GM19023 (cell line): ENCODE data around the gene GLIPR1.
A peak's percentile ranks its signal among the peaks of the same experiment; 100 is the strongest.
"Not testable (repeated sequence)": the region's sequence is repeated elsewhere in the genome, so short reads cannot be mapped to it uniquely, and the experiment has no call there.

ENCODE experiments used
- ATAC-seq: cut with Tn5 transposase; IDR thresholded peaks from one replicate; pipeline ENCODE4 v1.9.1; 2021; ENCODE audit warnings: mild to moderate bottlenecking, moderate library complexity; ENCODE audit not compliant: unreplicated experiment

Gene GLIPR1

DNA sequence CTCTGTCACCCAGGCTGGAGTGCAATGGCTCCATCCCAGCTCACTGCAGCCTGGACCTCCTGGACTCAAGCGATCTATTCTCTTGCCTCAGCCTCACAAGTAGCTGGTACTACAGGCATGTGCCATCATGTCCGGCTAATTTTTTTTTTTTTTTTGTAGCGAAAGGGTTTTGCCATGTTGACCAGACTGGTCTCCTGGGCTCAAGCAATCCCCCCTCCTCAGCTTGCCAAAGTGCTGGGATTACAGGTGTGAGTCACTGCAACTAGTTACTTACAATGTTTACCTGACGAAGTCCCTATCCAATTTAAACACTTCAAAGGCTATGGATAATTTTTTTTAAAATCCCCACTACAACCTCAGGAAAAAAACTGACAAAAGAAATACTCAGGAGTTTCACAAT is 29.1 kb downstream of the GLIPR1 start:
- ATAC-seq, result no peak

DNA sequence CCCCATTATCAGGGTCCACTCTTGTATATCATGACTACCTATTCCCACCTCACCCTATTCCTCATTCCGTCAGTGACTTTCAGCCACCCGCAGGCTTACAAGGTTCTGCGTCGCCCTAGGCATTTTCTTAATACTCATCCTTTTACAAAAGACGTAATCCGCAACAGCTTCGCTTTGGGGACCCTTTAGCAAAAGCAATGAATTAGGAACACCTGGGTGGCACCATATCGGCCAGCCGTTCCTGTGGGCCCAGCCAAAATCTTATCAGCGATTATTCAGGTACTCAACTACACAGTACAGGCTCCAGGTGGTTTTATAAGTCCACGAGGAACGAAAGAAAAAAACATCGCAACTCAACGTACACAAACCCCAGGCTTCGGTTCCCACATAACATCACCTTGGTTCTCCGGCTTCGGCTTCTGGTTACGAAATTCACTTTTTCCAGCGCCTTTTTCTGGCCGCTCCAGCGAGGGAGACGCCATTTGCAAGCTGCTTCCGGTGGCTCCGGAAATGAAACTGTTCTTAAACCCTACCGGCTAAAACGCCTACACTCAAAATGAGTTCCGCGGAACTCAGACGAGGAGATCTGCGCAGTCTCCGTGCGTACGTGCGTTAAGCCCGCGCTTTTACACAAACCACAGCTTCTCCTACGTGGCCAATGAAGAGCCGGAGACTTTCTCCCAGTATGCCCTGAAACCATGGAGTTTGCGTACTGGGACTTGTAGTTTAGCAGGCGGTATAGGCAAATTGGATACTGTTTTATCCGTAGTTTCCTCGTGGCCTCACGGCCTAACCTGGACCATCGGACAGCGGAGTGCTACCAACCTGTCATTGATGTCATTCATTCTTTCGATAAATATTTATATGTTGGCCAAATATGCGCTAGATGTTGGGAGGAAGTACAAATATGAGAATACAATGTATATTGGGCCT is 30.8 kb downstream of the GLIPR1 start, which contains the start of gene KRR1:
KRR1 (minus strand) TSS at position 494 of the 933 bp plus-strand sequence; CDS start at position 482, 12 bp downstream.
- peak; percentile 97 for ATAC-seq

DNA sequence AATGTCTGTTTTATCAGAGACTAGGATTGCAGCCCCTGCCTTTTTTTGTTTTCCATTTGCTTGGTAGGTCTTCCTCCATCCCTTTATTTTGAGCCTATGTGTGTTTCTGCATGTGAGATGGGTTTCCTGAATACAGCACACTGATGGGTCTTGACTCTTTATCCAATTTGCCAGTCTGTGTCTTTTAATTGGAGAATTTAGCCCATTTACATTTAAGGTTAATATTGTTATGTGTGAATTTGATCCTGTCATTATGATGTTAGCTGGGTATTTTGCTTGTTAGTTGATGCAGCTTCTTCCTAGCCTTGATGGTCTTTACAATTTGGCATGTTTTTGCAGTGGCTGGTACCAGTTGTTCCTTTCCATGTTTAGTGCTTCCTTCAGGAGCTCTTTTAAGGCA is 40.7 kb downstream of the GLIPR1 start:
- ATAC-seq, result not testable (repeated sequence)

DNA sequence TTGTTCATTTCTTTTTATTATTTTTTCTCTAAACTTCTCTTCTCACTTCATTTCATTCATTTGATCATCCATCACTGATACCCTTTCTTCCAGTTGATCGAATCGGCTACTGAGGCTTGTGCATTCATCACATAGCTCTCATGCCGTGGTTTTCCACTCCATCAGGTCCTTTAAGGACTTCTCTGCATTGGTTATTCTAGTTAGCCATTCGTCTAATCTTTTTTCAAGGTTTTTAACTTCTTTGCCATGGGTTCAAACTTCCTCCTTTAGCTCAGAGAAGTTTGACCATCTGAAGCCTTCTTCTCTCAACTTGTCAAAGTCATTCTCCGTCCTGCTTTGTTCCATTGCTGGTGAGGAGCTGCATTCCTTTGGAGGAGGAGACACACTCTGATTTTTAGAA is 41.6 kb downstream of the GLIPR1 start:
- ATAC-seq, result not testable (repeated sequence)

DNA sequence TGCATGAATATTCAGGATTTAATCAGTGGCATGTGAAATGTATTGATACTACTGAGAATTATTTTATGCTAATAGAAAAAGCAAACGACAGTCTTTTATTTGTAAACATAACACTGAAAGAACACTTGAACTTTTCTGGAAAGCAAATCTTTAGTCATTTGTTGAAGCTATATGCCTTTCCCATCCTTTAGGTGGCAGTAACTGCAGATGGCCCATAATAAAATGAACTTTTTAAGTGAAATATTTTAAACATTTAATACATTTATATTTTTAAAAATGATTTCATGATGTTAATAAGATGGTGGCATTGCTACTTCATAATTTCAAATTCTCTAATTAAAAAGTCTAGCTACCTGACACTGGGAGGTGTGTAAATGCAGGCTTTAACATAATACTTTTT is 44.7 kb downstream of the GLIPR1 start:
- ATAC-seq, result no peak

DNA sequence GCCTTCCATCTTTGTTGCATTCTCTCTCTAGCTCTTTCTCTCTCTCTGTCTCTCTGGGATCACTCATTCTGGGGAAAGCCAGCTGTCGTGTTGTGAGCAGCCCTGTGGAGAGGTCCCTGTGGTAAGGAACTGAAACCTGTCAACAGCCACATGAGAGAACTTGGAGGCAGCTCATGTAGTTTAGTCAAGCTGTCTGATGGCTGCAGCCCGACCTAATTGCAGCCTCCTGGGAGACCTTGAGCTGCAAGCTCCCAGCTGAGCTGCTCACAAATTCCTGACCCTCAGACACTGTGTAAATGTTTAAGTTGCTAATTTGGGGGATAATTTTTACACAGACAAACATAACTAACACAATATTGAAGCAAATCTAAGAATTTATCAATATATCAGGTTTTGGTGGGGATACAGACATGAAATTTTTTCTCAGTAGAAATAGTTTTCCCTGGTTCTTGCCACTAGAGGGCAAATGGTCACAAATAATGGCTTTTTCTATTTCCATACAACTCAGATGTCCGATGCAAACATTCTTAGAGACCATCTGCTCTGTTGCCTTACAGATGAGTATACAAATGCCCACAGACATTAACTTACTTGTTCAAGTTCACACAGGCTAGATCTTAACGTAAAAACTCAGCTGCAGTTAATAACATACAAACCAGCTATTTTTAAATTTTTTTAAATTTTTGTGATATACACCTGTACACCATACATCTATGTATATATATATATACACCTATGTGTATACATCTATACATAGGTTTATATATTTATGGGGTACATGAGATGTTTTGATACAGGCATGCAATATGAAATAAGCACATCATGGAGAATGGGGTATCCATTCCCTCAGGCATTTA is 46.3 kb downstream of the GLIPR1 start:
- peak; percentile 95 for ATAC-seq

DNA sequence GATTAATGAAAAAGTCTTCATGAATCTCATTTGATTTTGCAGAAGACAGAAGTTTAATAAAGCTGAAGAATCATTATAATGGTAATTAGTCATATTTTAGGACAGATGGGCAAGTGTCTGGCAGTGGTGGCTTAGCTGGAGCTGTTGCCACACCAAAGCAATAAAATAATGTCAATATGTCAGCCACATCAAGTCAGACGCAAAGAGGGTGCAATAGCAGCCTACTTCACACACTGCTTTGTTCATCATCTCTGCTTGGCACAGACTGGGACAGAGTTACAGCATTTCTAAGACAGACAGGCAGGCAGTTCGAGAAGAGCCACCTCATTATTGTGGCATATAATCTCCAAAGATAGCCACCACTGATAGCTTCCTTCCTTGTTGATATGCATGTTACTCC is 47.7 kb downstream of the GLIPR1 start:
- ATAC-seq, result no peak

DNA sequence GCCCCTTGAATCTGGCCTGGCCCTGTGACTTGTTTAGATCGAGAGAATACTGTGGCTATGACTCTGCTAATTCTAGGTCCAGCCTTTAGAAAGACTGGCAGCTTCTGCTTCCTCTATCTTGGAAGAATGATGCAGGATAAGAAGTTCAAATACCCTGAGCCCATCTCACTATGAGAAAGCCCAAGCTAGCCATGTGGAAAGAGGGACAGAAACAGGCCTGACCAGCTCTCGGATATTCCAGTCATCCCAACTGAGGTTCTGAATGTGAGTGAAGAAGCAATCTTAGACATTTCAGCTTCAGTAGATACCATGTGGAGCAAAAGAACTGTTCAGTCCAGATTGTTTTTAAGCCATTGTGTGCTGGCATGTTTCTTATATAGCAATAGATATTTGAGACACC is 48.1 kb downstream of the GLIPR1 start:
- no peak for ATAC-seq

DNA sequence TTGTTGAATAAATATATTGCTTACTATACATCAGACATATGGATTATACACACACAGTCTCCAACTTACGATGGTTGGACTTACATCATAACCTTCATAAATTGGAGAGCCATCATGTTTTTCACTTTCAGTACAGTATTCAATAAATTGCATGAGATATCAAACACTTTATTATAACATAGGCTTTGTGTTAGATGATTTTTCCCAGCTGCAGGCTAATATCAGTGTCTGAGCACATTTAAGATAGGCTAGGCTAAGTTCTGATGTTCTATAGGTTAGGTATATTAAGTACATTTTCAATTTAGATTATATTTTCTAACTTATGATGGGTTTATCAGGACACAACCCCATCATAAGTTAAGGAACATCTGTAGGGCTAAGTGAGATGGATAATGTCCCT is 48.8 kb downstream of the GLIPR1 start:
- no peak for ATAC-seq

DNA sequence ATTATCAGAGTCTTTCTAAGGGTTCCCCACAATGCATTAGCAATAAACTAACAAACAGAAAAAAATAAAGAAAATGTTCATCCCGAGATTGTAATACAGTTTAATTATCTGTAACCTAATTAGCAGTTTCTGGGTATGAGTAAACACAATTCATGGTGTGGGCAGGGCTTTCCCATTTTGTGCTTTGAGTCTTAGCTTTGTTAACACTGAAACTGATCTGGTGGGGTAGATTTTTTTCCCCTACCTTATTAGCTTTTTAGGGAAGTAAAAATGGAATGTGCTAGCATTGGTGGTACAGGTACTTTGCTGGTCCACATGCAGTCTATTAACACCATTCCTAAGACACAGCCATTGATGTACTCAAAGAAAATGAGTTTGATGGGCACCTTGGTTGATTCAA is 49.3 kb downstream of the GLIPR1 start:
- no peak for ATAC-seq

DNA sequence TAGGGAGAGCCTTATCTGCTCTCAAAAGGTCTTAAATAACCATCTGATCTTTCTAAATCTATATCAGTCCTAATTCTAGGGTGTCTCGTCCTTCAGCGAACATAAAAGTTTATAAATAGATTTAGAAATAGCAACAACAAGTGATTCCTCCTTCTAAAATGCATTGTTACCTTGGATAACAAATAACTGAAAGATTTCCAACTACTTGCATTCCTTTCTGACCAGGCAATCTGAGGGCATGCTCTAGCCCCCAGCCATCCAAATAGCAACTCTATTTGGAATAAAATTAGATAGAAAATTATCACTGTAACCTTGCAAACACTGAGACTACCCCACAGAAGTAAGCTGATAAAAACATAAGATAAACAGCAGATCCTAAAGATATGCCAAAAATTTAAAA is 52.7 kb downstream of the GLIPR1 start:
- no peak for ATAC-seq

DNA sequence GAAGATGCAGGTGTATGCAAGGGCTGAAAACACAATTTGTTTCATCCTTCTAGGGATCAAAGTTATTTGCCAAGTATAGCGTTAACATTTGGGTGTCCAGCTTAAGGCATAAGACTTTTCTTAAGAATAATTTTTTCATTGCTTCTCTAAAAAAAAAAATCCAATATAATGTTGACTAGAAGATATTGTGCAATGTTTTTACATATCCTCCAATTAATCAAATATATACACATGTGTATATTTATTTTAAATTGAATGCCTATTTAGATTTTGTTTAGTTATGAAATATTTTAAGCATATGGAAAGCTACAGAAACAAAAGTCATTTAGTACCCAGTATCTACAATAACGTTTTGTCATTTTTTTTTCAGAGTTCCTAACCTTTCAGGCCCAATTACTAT is 59.3 kb downstream of the GLIPR1 start:
- ATAC-seq, result no peak

DNA sequence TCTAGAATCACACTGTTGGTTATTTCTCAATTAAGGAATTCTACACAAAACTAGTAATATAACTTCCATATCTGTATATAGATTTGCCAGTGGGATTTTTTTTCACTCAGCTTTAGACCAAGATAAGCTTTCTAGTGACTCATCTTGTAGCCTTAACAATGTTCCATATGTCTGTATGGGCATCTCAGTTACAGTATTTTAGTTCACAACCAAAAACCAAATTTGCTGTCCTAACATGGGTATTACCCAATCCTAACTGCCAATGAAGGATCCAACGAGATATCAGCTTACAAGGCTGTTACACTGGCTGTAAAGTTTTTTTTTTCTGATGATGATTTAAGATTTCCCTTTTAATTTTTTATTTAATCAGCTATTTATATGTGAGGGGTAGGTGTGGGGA is 62.4 kb downstream of the GLIPR1 start:
- no peak for ATAC-seq

DNA sequence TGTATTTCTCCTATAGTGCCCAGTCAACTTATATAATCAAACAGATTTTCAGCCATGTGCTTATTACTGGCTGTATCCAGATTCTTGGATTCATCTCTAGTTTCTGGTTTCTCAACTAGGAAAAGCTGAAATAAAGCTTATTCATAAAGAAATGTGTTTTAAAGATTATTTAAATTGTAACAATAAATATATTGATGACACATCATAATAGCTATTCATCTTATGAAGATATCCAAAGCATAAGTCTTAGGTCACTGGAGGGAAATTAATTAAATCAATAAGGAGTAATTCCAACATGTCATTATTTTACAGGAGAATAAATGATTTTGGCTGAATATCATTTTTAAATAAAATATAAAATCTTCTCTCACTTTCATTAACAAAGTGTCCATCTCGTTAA is 63.0 kb downstream of the GLIPR1 start:
- ATAC-seq, result no peak

DNA sequence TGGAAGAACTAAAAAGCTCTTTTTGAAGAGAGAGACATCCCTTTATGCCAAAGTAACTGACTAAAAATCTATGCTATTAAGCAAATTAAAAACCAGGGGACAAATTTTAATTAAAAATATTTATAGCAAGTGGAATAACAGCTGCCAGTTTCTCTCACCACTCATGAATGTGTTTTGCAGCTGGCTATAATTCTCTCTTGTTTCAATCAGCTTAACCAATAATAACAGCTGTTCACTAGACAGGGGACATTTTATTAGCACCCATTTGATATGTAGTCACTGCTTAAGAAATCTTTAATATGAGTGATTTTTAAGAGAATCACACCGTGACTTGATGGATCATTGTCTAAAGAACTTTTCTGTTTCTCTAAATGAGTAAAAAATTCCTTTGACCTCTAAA is 65.1 kb downstream of the GLIPR1 start:
- ATAC-seq, result no peak

DNA sequence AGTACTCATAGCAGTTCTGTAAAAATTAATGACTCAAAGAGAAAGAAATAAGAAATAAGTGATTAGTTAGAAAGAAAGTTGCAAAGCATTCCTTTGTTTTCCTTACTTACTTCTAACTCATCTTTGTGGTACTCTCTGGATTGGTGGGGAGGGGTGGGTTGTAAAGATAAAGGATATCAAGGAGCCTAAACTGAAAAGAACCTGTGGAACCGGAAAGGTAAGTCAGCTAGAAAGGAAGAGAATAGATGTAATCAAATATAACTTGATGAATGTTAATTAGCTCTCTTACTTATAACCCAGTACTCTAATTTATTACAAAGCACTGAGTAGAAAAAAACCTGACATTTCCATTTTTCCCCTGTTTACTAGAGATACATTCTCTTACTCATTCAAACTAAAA is 68.3 kb downstream of the GLIPR1 start:
- no peak for ATAC-seq

DNA sequence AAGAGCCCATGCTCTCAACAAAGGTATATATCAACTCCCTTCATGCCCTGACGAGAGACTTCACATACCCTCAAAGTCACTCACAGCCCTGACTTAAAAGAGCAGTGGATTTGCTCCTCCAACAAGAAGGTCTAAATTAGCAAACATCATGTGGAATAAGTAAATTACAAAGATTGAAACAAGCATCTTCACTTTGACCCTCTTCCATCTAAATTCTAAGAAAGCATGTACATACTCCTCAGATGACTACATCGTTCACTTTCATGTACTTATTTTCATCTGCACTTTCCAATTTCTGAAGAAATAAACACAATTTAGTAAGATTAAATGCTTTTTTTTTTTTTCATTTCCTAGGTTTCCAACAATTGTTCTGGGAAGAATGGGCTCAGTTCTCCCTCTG is 69.4 kb downstream of the GLIPR1 start:
- ATAC-seq, result no peak

DNA sequence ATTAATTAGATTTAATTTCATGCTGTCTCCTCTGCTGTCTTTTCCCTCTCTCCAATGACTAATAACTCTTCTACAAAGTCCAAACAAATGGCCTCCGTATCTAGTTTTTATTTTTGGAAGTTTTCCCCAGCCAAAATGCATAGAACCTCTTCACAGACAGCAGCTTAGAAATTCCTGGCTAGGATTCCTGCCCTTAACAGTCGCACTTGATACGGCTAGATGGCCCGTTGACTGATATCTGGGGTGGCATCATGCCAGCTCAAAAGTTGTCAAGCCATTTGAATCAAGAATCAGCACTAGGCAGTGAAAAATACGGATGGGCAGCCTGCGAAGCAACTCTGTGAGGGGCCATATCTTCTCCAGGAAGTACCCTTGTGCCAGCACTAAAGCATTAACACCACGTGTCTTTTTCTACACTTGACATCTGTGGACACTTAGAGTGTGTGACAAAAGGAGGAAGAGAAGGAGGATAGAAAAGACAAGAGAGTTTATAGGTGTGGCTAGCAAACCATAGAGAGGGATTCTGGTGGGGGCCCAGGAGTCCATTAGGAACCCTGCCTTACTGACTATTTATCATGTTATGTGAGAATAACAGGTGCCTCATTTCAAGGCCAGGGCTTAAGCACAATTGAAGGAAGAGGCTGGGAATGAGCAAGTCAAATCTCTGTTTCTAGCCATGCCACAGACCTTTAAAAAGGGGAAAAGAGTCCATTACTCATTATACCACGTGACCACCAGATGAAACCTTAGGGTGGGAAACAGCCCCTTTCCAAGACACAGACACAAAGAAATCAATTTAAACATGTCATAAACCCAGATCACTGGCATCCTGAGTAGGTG is 70.1 kb downstream of the GLIPR1 start:
- no peak for ATAC-seq

DNA sequence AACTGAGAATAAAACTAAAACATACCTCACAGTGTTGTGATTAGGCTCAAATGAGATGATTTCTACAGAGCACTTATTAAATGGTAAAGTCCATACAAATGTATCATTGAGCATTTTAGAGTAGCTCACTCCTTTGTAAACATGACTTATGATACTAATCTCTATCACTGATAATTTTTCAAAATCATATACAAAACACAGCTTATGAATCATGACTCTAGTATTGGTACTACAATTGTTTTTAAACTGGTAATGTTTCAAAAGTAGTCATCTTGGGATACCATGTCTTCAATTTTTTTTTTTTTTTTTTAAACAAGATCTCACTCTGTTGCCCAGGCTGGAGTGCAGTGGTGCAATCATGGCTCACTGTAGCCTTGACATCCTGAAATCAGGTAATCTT is 70.9 kb downstream of the GLIPR1 start:
- no peak for ATAC-seq

DNA sequence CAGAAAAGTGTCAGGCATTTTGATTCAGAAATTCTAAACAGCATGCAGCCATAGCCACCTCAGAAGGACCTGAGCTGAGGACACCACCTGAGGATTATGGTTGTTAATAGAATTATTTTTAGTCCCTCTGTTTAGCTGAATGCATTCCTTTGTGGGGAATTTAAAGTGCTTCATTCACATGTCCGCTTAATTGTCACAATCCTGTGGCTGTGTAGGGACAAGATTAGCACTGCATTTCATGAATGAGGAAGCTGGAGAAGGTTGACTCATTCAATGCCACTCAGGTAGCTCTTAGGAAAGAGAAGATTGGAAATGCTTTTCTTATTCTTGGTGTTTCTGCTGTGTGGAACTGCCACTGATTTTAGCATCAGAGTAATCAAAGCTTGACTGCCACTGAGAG is 72.8 kb downstream of the GLIPR1 start:
- ATAC-seq, result no peak
